ENCODE results near the gene COL11A2. TPM values are rescaled to one million over a fixed set of nuclear protein-coding genes. Genes with fewer than 3 reads are reported as not detected.
A peak's percentile ranks its signal among the peaks of the same experiment; 100 is the strongest.

COL11A2 gene
- total RNA-seq, 1 donor from 2014 or later: 3.3 TPM

DNA sequence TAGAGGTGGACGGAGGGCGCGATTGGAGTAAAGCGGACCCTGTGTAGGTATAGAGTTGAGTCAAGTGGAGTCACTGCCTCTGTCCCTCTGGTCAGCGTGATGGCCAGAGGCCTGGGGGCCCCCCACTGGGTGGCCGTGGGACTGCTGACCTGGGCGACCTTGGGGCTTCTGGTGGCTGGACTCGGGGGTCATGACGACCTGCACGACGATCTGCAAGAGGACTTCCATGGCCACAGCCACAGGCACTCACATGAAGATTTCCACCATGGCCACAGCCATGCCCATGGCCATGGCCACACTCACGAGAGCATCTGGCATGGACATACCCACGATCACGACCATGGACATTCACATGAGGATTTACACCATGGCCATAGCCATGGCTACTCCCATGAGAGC lies 8.9 kb upstream of the COL11A2 start:
- H3K27me3 Mint-ChIP-seq (ENCODE audit: unreplicated experiment): no peaks in the 10 kb centered on the region
- H3K4me1 Mint-ChIP-seq (ENCODE audit: unreplicated experiment): peaks cover 70% of the 10 kb centered on the region
- H3K9me3 Mint-ChIP-seq (ENCODE audit: unreplicated experiment): no peaks in the 10 kb centered on the region
- H3K27ac Mint-ChIP-seq (ENCODE audit: unreplicated experiment): peak overlapping the region; percentile 100
- H3K4me3 Mint-ChIP-seq (ENCODE audit: unreplicated experiment): peak overlapping the region; percentile 98
- H3K36me3 Mint-ChIP-seq (ENCODE audit: unreplicated experiment): peaks cover 38% of the 10 kb centered on the region
- DNase-seq (ENCODE audit: extremely low spot score, unreplicated experiment): no peak
- TF ChIP-seq CTCF (IDR thresholded peaks at IDR 0.05): no peak

GRCh38 chr6:33200219-33201146 lies 8.2 kb upstream of the COL11A2 start, which contains the start of the genes RXRB and SLC39A7:
RXRB (minus strand) TSS chr6:33200665; CDS start chr6:33200476, 189 bp downstream.
SLC39A7 (plus strand) TSS chr6:33200867; CDS start chr6:33201246, 379 bp downstream.
- peaks cover 45% of the 10 kb centered on the region for H3K36me3 Mint-ChIP-seq (ENCODE audit: unreplicated experiment)
- peak within 1 kb of the TSS; percentile 100 for H3K27ac Mint-ChIP-seq (ENCODE audit: unreplicated experiment)
- H3K4me3 Mint-ChIP-seq (ENCODE audit: unreplicated experiment): peak within 1 kb of the TSS; percentile 98
- H3K27me3 Mint-ChIP-seq (ENCODE audit: unreplicated experiment): no peaks in the 10 kb centered on the region
- no peaks in the 10 kb centered on the region for H3K9me3 Mint-ChIP-seq (ENCODE audit: unreplicated experiment)
- no peak for TF ChIP-seq CTCF (IDR thresholded peaks at IDR 0.05)
- DNase-seq (ENCODE audit: extremely low spot score, unreplicated experiment): peak; percentile 99
- peaks cover 64% of the 10 kb centered on the region for H3K4me1 Mint-ChIP-seq (ENCODE audit: unreplicated experiment)

DNA sequence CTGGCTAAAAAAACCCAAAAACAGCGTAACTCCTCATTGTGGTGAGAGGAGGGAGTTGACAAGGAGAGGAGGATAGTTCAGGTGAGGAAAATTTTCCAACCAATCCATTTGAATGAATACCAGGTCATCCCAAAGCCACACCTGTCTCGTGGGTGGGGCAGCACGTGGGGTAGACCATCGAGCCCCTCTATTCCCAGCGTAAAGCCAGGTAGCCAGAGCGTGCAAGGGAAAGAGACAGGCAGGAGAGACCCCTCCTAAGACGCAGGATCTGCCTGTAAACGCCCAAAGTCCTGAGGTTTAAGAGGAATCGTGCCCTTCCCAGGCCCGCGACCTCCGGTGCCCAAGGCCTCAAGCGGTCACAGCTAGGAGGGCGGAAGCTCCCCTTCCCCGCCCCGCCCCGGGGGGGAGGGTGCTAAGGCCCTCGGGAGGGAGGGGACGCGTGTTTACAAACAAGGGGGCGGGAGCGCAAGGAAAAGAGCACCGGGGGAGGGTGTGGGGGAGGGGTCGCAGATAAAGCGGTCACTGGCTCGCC lies 7.5 kb upstream of the COL11A2 start:
- TF ChIP-seq CTCF (IDR thresholded peaks at IDR 0.05): no peak
- DNase-seq (ENCODE audit: extremely low spot score, unreplicated experiment): no peak
- Mint-ChIP-seq H3K9me3 (ENCODE audit: unreplicated experiment) (no peaks in the 10 kb centered on the region), H3K27ac (ENCODE audit: unreplicated experiment) (peak overlapping the region; percentile 73), H3K27me3 (ENCODE audit: unreplicated experiment) (no peaks in the 10 kb centered on the region), H3K4me1 (ENCODE audit: unreplicated experiment) (peaks cover 59% of the 10 kb centered on the region), H3K4me3 (ENCODE audit: unreplicated experiment) (peak overlapping the region; percentile 98), H3K36me3 (ENCODE audit: unreplicated experiment) (peaks cover 51% of the 10 kb centered on the region)

DNA sequence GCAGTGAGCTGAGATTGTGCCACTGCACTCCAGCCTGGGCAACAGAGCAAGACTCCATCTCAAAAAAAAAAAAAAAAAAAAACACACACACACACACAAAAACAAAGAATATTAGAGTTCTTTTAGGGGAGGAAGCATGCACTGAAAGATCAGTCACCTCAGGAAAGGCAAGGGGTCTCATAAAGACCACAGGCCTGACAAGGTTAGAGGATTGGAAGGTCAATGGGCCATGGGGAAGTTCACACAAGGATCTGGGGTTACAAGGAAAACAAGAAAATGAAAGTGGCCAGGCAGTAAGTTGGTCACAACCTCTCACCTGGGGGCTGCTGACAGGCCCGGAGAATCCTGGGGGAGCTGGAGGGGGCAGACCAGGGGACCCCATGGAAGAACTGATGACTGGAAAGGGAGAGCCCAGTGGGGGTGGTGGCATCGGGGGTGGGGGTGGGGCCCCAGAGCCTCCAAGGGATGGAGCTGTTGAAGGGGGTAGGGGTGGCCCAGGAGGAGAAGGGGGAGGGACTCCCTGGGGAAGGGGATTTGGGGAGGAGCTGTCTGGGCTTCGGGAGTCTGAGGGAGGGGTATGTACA lies 6.7 kb upstream of the COL11A2 start:
- no peak for DNase-seq (ENCODE audit: extremely low spot score, unreplicated experiment)
- peaks cover 54% of the 10 kb centered on the region for H3K36me3 Mint-ChIP-seq (ENCODE audit: unreplicated experiment)

More for the DNA sequence above, 6.7 kb upstream of the COL11A2 start:
- no peak for TF ChIP-seq CTCF (IDR thresholded peaks at IDR 0.05)
- Mint-ChIP-seq H3K9me3 (ENCODE audit: unreplicated experiment) (no peaks in the 10 kb centered on the region), H3K4me3 (ENCODE audit: unreplicated experiment) (peak overlapping the region; percentile 98), H3K27me3 (ENCODE audit: unreplicated experiment) (no peaks in the 10 kb centered on the region), H3K27ac (ENCODE audit: unreplicated experiment) (peak overlapping the region; percentile 83), H3K4me1 (ENCODE audit: unreplicated experiment) (peaks cover 54% of the 10 kb centered on the region)
